GM18526 (cell line): Measurements from ENCODE around the gene ACOX3.

ENCODE experiments used
- POLR2A ChIP-seq: IDR thresholded peaks from 3 replicates; pipeline ENCODE4 v1.6.1; 2011; ENCODE audit not compliant: insufficient read length; ENCODE audit errors: extremely low read depth

ACOX3 gene

GRCh38 chr4:8334786-8335460, 105.6 kb downstream of the ACOX3 start:
- TF ChIP-seq POLR2A: no peak

- TF ChIP-seq POLR2A: no peak
These were observed 106.6 kb downstream of the ACOX3 start for GRCh38 chr4:8333726-8334460.

GRCh38 chr4:8332891-8333331, 107.6 kb downstream of the ACOX3 start:
- no peak for TF ChIP-seq POLR2A

- no peak for TF ChIP-seq POLR2A
These were observed 108.3 kb downstream of the ACOX3 start for GRCh38 chr4:8332038-8332857.

- no peak for TF ChIP-seq POLR2A
These were observed 109.0 kb downstream of the ACOX3 start for GRCh38 chr4:8331575-8331955.

- TF ChIP-seq POLR2A: no peak
These were observed 109.5 kb downstream of the ACOX3 start for GRCh38 chr4:8330821-8331574.

GRCh38 chr4:8329859-8330761, 110.4 kb downstream of the ACOX3 start:
- no peak for TF ChIP-seq POLR2A

GRCh38 chr4:8329560-8329858, 111.0 kb downstream of the ACOX3 start:
- no peak for TF ChIP-seq POLR2A

- TF ChIP-seq POLR2A: no peak
These were observed 111.5 kb downstream of the ACOX3 start for GRCh38 chr4:8328866-8329559.

- TF ChIP-seq POLR2A: no peak
These were observed 112.1 kb downstream of the ACOX3 start for GRCh38 chr4:8328456-8328855.

- TF ChIP-seq POLR2A: no peak
These were observed 114.3 kb downstream of the ACOX3 start for GRCh38 chr4:8326206-8326605.

GRCh38 chr4:8325291-8325973, 115.1 kb downstream of the ACOX3 start:
- TF ChIP-seq POLR2A: no peak

GRCh38 chr4:8324640-8325239, 115.8 kb downstream of the ACOX3 start:
- no peak for TF ChIP-seq POLR2A

GRCh38 chr4:8323947-8324555, 116.5 kb downstream of the ACOX3 start:
- no peak for TF ChIP-seq POLR2A
